Neural cell (in vitro differentiated cells): ENCODE results near the gene KLHDC7B.
A peak's percentile ranks its signal among the peaks of the same experiment; 100 is the strongest.

Experiments
- EP300 ChIP-seq: fragments of 450-650 bp; conservative IDR thresholded peaks from 2 replicates; pipeline ENCODE4 v1.6.1; 2014; ENCODE audit warnings: antibody characterized with exemption, mild to moderate bottlenecking, moderate library complexity; ENCODE audit not compliant: poor library complexity, severe bottlenecking
- POLR2AphosphoS5 ChIP-seq: IDR thresholded peaks from 2 replicates; pipeline ENCODE4 v1.6.1; 2012
- TAF1 ChIP-seq: IDR thresholded peaks from 2 replicates; pipeline ENCODE4 v1.6.1; 2012; ENCODE audit warnings: low read depth
- TF ChIP-seq, protein P1 (sequence below): IDR thresholded peaks from 2 replicates; pipeline ENCODE4 v1.6.1; 2012; ENCODE audit warnings: borderline replicate concordance
- TF ChIP-seq, protein P2 (sequence below): fragments of 450-650 bp; IDR thresholded peaks from 2 replicates; pipeline ENCODE4 v1.5.1; 2014; ENCODE audit warnings: antibody characterized with exemption, mild to moderate bottlenecking, moderate library complexity; ENCODE audit not compliant: poor library complexity, severe bottlenecking

DNA sequence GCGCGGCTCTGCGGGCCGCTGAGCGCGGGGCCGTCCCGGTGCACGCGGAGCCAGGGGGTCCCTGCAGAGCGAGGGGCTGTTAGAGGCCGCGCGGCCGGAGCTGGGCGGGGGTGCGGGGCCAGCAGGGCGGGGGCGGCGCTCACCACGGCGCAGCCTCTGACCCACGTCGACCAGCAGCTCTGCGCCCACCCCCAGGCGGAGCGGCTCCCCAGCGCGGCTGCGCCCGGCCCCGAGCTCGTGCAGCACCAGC, 19.9 kb upstream of the KLHDC7B start:
- TF ChIP-seq, protein P1, sequence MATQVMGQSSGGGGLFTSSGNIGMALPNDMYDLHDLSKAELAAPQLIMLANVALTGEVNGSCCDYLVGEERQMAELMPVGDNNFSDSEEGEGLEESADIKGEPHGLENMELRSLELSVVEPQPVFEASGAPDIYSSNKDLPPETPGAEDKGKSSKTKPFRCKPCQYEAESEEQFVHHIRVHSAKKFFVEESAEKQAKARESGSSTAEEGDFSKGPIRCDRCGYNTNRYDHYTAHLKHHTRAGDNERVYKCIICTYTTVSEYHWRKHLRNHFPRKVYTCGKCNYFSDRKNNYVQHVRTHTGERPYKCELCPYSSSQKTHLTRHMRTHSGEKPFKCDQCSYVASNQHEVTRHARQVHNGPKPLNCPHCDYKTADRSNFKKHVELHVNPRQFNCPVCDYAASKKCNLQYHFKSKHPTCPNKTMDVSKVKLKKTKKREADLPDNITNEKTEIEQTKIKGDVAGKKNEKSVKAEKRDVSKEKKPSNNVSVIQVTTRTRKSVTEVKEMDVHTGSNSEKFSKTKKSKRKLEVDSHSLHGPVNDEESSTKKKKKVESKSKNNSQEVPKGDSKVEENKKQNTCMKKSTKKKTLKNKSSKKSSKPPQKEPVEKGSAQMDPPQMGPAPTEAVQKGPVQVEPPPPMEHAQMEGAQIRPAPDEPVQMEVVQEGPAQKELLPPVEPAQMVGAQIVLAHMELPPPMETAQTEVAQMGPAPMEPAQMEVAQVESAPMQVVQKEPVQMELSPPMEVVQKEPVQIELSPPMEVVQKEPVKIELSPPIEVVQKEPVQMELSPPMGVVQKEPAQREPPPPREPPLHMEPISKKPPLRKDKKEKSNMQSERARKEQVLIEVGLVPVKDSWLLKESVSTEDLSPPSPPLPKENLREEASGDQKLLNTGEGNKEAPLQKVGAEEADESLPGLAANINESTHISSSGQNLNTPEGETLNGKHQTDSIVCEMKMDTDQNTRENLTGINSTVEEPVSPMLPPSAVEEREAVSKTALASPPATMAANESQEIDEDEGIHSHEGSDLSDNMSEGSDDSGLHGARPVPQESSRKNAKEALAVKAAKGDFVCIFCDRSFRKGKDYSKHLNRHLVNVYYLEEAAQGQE = no peak
- TF ChIP-seq, protein P2, sequence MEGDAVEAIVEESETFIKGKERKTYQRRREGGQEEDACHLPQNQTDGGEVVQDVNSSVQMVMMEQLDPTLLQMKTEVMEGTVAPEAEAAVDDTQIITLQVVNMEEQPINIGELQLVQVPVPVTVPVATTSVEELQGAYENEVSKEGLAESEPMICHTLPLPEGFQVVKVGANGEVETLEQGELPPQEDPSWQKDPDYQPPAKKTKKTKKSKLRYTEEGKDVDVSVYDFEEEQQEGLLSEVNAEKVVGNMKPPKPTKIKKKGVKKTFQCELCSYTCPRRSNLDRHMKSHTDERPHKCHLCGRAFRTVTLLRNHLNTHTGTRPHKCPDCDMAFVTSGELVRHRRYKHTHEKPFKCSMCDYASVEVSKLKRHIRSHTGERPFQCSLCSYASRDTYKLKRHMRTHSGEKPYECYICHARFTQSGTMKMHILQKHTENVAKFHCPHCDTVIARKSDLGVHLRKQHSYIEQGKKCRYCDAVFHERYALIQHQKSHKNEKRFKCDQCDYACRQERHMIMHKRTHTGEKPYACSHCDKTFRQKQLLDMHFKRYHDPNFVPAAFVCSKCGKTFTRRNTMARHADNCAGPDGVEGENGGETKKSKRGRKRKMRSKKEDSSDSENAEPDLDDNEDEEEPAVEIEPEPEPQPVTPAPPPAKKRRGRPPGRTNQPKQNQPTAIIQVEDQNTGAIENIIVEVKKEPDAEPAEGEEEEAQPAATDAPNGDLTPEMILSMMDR = peak; percentile 20
- TF ChIP-seq TAF1 = no peak
- no peak for TF ChIP-seq EP300
- TF ChIP-seq POLR2AphosphoS5 = no peak
